ENCODE results near the gene THSD7B. TPM values are rescaled to one million over a fixed set of nuclear protein-coding genes. Genes with fewer than 3 reads are reported as not detected.
A peak's percentile ranks its signal among the peaks of the same experiment; 100 is the strongest.
"Not testable (repeated sequence)": the region's sequence is repeated elsewhere in the genome, so short reads cannot be mapped to it uniquely, and the experiment has no call there.

The THSD7B gene
- total and polyA plus RNA-seq, 8 donors, result 0.13 to 4.5 (median 2.7) TPM

DNA sequence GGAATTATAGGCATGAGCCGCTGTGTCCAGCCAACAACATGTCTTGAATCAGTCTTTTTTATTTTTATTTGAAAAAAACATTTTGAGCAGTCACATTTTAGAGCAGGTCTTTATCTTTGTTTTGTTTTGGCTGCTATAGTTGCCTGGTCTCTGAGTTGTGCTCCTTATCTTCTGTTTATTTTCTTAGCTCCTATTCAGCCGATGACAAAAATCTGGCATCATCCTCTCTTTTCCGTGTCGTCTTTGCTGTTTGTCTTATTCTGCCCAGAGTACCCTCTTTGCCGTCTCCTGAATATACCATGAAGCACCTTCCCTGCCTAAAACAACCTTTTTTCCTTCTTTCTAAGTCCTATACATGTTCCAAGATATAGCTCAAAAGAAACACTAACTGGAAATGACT, 201.1 kb downstream of the THSD7B start:
- DNase-seq (no peak), ATAC-seq (no peak)
- H3K9me3 ChIP-seq, result no peaks in the 10 kb centered on the region
- H3K27ac ChIP-seq, result no peak overlapping the region
- TF ChIP-seq, protein P1, sequence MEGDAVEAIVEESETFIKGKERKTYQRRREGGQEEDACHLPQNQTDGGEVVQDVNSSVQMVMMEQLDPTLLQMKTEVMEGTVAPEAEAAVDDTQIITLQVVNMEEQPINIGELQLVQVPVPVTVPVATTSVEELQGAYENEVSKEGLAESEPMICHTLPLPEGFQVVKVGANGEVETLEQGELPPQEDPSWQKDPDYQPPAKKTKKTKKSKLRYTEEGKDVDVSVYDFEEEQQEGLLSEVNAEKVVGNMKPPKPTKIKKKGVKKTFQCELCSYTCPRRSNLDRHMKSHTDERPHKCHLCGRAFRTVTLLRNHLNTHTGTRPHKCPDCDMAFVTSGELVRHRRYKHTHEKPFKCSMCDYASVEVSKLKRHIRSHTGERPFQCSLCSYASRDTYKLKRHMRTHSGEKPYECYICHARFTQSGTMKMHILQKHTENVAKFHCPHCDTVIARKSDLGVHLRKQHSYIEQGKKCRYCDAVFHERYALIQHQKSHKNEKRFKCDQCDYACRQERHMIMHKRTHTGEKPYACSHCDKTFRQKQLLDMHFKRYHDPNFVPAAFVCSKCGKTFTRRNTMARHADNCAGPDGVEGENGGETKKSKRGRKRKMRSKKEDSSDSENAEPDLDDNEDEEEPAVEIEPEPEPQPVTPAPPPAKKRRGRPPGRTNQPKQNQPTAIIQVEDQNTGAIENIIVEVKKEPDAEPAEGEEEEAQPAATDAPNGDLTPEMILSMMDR (IDR thresholded peaks at IDR 0.05), result no peak
- no peaks in the 10 kb centered on the region for H3K27me3 ChIP-seq
- H3K36me3 ChIP-seq, result no peaks in the 10 kb centered on the region
- no peak overlapping the region for H3K4me3 ChIP-seq
- H3K4me1 ChIP-seq, result no peaks in the 10 kb centered on the region
- intact Hi-C loops (cut with DNase I), result no loop called here

DNA sequence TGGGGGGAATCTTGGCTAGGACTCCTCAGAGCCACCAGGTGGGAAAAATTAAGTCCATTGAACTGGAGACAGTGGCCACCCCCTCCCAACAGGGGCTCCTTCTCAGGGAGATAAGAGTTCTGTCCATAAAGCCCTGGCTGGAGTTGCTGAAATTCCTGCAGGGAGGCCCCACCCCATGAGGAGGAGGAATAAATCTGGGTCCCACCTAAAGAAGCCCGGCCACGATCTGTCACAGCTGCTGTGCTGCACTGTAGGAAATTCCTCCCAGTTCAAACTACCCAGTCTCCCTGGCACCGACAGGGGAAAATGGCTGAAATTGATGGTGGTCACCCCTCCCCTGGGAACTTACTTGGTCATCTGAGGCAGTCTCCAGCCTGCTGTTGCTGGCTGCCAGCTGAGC, 215.0 kb downstream of the THSD7B start:
- no peak for ATAC-seq
- H3K9me3 ChIP-seq, result peaks cover 0 to 2% of the 10 kb centered on the region in 2 donors
- no peak overlapping the region for H3K4me3 ChIP-seq
- no peaks in the 10 kb centered on the region for H3K4me1 ChIP-seq
- intact Hi-C loops (cut with DNase I), result no loop called here
- H3K27ac ChIP-seq, result no peak overlapping the region
- no peaks in the 10 kb centered on the region for H3K27me3 ChIP-seq
- no peak for DNase-seq
- no peaks in the 10 kb centered on the region for H3K36me3 ChIP-seq
- TF ChIP-seq, protein P1 (IDR thresholded peaks at IDR 0.05), result no peak

DNA sequence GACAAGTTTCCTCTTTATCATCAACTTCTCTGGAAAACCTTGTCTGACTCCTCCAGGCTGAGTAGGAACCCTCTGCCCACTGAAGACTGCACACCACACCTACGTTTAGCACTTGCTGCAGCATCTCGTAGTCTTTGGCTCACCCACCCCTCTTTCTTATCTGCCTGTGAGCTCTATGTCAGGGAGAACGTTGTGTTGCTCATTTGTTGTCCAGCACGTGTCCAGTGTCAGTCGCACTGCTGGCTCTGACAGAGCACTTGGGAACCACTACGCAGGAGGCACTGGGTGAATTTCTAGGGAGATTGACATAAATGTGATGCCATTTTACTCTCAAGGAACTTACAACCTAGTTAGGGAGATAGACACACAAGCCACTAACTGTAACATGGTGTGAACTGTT, 216.3 kb downstream of the THSD7B start:
- H3K9me3 ChIP-seq; H3K4me1 ChIP-seq; H3K36me3 ChIP-seq; H3K4me3 ChIP-seq; ATAC-seq; intact Hi-C loops (cut with DNase I); H3K27me3 ChIP-seq; DNase-seq; H3K27ac ChIP-seq: not testable (repeated sequence)

DNA sequence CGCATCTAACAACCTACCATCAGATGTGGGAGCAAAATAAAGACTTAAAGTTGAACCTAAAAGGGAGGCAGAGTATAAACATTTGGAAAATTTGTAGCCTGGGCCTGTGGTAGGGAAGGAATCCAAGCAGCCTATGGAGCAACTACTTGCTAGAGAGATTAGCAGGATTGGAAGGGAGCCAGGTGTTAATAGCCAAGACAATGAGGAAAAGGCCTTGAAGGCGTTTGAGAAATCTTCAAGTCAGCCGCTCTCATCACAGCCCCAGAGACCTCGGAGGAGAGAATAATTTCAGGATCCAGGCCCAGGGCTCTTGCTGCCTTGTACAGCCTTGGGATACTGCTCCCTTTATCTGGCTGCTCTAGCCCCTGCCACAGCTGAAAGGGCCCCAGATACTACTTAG, 219.7 kb downstream of the THSD7B start:
- Histone ChIP-seq H3K36me3 (no peaks in the 10 kb centered on the region), H3K4me1 (no peaks in the 10 kb centered on the region), H3K4me3 (no peak overlapping the region), H3K27me3 (no peaks in the 10 kb centered on the region), H3K9me3 (no peaks in the 10 kb centered on the region), H3K27ac (no peak overlapping the region)
- peak; percentile 42 for ATAC-seq
- DNase-seq, result peak in 1 of 4 donors; percentile 24
- TF ChIP-seq, protein P1 (IDR thresholded peaks at IDR 0.05), result no peak
- intact Hi-C loops (cut with DNase I), result no loop called here

DNA sequence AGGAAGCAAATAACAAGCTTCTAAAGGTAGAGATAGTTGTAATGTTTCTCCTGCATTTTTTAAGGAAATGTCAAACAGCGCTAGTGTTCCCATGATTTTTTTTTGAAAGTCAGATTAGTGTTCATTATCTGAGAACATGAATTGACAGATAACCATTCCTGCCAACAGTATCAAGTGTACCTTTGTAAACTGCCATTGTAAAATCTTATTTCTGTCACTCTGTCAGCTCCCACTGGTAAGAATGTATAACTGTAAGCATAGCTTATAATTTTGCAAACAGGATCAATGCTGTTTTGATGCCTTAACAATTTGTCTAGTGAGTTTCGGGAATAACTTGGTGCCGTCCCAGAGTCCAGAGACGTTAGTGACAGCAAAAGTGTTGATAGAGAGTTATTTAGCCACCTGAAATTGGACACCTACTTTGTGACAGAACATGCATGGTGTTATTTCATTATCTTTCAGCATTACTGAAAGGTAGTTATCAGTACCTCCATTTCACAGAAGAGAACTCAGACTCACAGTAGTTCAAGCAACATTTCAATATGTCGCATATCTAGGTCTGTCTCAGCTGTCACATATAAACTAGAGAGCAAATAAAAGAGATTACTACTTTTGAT, 221.4 kb downstream of the THSD7B start:
- intact Hi-C loops (cut with DNase I), result no loop called here
- ATAC-seq, result no peak
- no peaks in the 10 kb centered on the region for H3K36me3 ChIP-seq

More for the DNA sequence above, 221.4 kb downstream of the THSD7B start:
- no peaks in the 10 kb centered on the region for H3K27me3 ChIP-seq
- H3K4me1 ChIP-seq, result no peaks in the 10 kb centered on the region
- no peaks in the 10 kb centered on the region for H3K9me3 ChIP-seq
- TF ChIP-seq, protein P1 (IDR thresholded peaks at IDR 0.05), result no peak
- DNase-seq, result no peak
- H3K27ac ChIP-seq, result no peak overlapping the region
- H3K4me3 ChIP-seq, result no peak overlapping the region
